Vagina (tissue), 2 donors: ENCODE measurements around the gene CAB39.

Experiments
- CTCF ChIP-seq, 3 experiments: fragments of 450-650 bp in 2 of 3; fragments of 200-600 bp in 1 of 3; sonication (generic) in 1 of 3; IDR thresholded peaks; one replicate each; pipeline ENCODE4 v1.5.1; 2017 to 2019; ENCODE audit warnings: antibody characterized with exemption in 3 of 3, mild to moderate bottlenecking in 2 of 3, moderate library complexity in 2 of 3
- POLR2A ChIP-seq, 2 donors: fragments of 450-650 bp; IDR thresholded peaks; one replicate each; pipeline ENCODE4 v1.6.1; 2017; ENCODE audit warnings: antibody characterized with exemption in 2 of 2, mild to moderate bottlenecking in 2 of 2, moderate library complexity in 2 of 2
- POLR2AphosphoS5 ChIP-seq, 2 donors: sonication (generic); formaldehyde crosslinking; IDR thresholded peaks; one replicate each; pipeline ENCODE4 v1.9.0; 2017; ENCODE audit warnings: antibody characterized with exemption in 2 of 2, mild to moderate bottlenecking in 2 of 2, low read depth in 1 of 2; ENCODE audit not compliant: insufficient read depth in 1 of 2

GRCh38 chr2:230746213-230746612 is 33.6 kb downstream of the CAB39 start:
- TF ChIP-seq CTCF (IDR thresholded peaks at IDR 0.05) (no peak), POLR2AphosphoS5 (IDR thresholded peaks at IDR 0.05; ENCODE audit: insufficient read depth in 1 of 2, low read depth in 1 of 2) (no peak), POLR2A (IDR thresholded peaks at IDR 0.05) (no peak)
